GM15510 (cell line): ENCODE data around the gene DNAJA3.

Experiments
- POLR2A ChIP-seq: IDR thresholded peaks from 3 replicates; pipeline ENCODE4 v1.6.1; 2011; ENCODE audit warnings: borderline replicate concordance; ENCODE audit not compliant: insufficient read length; ENCODE audit errors: extremely low read depth

The DNAJA3 gene

DNA sequence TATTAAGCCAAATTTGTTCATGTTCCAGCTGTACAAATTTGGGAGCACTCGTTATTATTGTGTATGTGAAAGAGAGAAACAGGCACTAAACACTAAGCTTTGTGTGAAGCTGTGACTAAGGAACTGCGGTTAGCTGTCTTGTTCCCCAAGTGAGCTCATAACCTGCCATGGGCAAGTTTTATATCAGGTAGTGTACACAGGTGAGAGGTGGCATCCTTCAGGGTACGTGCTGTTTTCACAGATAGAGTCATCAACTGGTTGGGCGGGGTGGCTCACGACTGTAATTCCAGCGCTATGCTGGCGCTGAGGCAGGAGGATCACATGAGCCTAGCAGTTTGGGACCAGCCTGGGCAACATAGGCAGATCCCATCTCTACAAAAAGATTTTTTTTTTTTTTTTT lies 2.8 kb downstream of the DNAJA3 start:
- no peak for TF ChIP-seq POLR2A

DNA sequence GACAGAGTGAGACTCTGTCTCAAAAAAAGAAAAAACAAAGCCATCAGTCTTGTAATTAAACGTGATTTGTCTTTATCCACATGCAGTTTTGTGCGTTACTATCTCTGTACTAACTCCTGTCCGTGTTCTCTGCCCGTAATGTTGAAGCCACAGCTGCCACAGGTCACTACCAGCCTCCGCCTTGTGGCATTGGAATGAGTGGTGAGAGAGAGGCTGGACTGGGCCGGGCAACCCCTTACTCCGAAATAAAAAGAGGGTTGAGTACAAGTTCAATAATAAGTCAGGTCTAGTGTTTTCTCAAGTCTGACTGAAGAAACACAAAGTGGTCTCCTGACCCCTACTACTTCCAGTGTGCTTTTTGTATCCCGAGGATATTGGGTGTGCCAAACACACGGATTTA lies 5.4 kb downstream of the DNAJA3 start:
- TF ChIP-seq POLR2A, result no peak

- no peak for TF ChIP-seq POLR2A
Measured at GRCh38 chr16:4433228-4433627, 7.6 kb downstream of the DNAJA3 start.

- no peak for TF ChIP-seq POLR2A
Measured at GRCh38 chr16:4433914-4434787, 8.5 kb downstream of the DNAJA3 start.

GRCh38 chr16:4435337-4436067 lies 9.8 kb downstream of the DNAJA3 start:
- no peak for TF ChIP-seq POLR2A

DNA sequence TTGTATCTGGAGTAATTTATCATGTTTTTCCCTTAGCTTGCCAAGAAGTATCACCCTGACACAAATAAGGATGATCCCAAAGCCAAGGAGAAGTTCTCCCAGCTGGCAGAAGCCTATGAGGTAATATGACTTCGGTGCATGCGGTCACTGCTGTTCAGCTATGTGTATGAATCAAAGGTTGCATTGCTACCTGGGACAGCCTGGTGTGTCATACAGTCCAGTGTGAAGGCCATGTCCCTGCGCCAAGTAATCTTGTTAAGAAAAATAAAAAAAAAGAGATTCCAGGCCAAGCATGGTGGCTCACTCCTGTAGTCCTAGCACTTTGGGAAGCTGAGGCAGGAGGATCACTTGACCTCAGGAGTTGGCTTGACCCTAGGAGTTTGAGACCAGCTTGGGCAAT lies 11.7 kb downstream of the DNAJA3 start:
- TF ChIP-seq POLR2A, result no peak

GRCh38 chr16:4442371-4442770 lies 16.7 kb downstream of the DNAJA3 start:
- TF ChIP-seq POLR2A, result no peak

DNA sequence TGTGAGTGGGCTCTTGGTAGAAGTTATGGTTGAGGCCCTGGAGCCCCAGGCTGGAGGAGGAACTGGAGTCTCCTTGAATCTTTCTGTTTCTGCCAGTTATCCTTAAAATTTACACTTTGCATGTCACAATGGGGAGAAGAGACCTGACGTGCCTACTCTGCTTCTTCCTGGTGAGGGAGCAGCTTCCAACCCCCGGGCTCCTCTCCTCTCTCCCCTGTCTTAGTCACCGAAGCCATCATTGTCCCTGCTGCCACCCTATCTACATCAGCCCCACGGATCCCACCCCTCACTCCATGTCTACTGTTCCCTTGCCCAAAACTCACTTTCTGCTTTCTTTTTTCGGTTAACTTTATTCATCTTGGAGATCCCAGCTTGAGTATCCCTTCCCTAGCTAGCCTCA lies 17.6 kb downstream of the DNAJA3 start:
- no peak for TF ChIP-seq POLR2A

- no peak for TF ChIP-seq POLR2A
Measured at GRCh38 chr16:4443986-4444385, 18.3 kb downstream of the DNAJA3 start.

- TF ChIP-seq POLR2A, result no peak
Measured at GRCh38 chr16:4450430-4450829, 24.8 kb downstream of the DNAJA3 start.

GRCh38 chr16:4450931-4451519 lies 25.4 kb downstream of the DNAJA3 start:
- no peak for TF ChIP-seq POLR2A

DNA sequence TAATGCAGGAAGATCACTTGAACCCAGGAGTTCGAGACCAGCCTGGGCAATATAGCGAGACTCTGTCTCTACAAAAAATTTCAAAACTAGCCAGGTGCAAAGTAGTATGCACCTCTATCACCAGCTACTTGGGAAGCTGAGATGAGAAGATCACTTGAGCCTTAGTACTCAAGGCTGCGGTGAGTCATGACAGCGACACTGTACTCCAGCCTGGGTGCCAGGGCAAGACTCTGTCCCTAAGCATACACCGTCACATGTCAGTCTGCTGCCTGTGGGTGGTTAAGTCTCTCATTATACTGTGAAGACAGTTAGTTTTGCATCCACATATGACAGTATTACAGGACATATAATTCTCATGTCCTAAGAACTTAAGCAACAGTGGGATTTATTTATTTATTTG lies 27.0 kb downstream of the DNAJA3 start:
- no peak for TF ChIP-seq POLR2A

DNA sequence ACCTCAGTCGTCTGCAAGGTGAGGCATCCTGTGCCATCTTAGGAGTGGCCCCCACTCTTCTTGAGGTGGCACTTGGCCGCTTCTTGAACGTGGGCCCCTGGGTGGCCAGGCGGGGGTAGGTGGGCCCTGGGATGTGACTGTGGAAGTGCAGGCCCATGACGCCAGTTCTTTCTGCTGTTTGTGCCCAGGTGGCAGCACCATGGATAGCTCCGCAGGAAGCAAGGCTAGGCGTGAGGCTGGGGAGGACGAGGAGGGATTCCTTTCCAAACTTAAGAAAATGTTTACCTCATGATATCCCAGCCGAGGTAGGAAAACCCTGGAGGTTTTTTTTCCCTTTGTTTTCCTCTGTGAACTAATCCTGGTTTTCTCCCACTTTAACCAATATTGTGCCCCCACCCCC lies 29.0 kb downstream of the DNAJA3 start:
- no peak for TF ChIP-seq POLR2A

- no peak for TF ChIP-seq POLR2A
Measured at GRCh38 chr16:4455081-4455480, 29.4 kb downstream of the DNAJA3 start.

DNA sequence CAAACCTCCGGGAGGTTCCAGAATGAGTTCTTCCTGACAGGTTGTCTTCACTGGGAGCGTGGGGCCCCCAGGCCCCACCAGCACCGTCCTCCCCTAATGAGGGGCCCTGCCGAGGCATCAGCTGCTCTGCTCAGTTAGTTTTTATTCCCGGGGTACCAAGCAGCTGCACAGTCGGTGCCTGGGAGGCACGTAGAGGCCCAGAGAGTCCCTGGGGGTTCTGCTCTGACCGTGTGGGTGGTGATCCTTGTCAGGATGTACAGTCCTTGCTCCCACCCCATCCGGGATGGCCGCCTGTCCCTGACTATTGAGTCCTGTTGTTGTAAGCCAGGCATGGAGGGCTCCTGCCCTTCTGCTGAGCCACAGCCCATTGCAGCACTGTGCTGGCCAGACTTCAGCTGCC lies 30.3 kb downstream of the DNAJA3 start:
- no peak for TF ChIP-seq POLR2A

- TF ChIP-seq POLR2A, result no peak
Measured at GRCh38 chr16:4460936-4461249, 35.2 kb downstream of the DNAJA3 start.

- TF ChIP-seq POLR2A, result no peak
Measured at GRCh38 chr16:4461250-4462085, 35.8 kb downstream of the DNAJA3 start.
